Activated CD4-positive, alpha-beta T cell treated with anti-CD3 and anti-CD28 coated beads, Interleukin-2, amount 50 U/mL, for 24 hours (primary cell): ENCODE results near the gene DYSF.

Source experiments
- DNase-seq, 2 donors: peaks; one replicate each; pipeline ENCODE4 v3.0.0-alpha.2; 2020; ENCODE audit warnings: low read depth in 1 of 2, low spot score in 1 of 2

Gene DYSF

DNA sequence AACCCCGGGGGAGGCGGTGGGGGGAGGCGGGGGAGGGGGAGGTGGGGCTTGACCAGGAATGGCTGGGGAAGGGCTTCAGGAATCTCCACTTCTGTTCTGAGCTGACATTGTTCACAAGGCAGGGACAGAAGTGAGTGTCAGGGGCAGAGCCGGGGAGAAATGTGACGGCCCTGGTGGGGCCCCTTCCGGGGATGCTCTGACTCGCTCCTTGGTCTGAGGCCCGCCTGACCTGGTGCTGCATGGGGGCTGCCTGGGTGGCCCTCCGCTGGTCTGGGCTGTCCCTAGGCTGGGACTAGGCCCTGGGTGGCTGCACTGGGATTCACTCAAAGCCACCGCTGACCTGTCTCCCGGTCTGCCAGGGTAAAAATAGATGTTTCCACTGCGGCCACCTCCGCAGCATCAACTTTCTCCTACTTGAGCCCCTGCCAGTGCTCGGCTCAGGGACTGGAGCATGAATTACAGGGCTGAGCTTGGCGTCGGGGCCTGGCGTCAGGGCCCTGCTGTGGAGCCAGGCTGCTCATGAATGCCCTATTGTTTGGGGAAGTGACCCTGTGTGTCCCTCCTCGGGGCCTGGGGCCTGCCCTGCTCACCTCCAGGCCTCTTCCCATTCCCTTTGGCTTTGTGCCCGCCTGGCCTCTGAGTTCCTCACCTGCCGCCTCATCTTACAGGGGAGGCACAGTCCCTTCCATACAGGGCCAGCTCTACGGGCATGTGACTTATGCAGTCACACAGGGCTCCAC is 247.5 kb downstream of the DYSF start:
- DNase-seq = no peak

DNA sequence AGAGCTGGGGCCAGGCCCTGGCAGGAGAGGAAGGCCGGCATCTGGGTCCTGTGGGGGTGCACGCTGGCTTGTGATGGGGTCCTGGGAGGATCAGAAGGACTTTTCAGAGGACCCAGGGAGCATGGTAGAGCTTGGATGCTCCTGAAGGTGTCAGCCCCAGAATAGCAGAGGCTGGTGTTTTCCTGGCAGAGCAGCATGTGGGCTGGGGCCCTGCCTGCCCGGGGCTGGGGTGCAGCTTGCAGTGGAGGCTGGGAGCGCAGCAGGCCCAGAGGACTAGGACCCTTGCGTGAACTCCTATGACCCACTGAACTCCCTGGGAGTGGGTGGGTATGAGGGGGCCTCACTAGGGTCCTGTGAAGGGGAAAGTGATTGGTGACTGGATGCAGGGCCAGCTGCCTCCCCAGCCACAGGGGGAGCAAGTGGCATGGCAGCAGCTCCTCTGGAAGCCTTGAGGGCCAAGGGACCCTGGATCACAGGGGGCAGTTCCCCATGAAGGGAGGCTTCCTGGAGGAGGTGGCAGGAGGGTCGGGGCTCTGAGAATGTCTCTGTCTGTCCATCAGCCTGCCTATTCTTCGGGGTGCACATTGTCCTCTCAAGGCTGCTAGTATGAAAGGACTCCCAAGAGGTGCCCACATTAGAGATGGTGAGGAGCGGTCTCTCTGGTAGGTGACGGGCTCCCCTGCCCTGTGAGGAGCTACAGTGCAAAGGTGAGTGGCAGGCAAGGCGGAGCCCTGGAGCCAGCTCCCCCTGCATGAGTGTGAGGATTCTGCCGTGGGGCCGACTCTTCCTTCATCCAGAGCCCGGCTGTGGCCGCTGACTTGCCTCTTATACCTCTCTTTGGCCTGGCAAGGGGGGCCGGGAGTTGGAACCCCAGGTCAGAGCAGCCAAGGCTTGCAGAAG is 249.0 kb downstream of the DYSF start:
- DNase-seq = no peak

DNA sequence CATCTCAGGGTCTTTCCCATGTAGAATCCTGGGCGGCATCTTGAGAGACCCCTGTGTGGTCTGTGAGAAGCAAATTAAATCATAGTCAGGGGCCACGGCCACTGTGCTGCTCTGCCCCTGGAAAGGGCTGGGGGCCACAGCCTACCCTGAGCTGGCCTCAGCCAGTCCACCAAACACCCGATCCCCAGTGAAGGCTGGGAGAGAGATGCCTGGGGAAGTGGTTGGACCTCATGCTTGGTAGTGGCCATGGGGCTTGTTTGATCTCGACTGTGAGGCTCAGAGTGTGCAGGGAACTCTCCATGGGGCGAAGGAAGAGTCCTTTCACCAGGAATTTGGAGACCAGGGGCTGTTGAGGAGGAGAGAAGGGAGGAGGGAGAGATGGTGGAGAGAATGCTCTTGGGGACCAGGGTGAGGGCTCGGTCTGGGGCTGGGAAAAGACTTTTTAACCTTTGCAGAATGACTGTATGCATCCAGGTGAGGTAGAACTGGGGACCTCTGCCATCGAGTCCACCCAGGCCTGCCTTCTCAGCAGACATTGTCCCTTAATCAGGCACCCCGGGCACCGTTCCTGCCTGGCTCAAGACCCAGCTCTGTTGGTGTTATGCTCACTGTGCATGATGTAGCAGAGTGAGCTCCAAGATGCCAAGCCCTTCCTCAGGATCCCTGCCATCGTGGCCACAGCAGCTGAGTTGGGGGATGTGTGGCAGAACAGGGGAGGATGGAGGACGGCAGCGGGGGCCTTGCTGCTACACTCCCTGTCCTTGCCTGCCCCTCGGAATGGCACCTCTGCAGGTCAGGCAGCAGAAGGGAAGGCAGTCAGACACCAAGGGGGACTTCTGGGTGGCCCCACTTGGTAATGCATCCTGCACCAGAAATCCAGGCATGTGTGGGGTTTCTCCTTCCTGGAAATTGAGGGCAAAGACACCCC is 249.9 kb downstream of the DYSF start:
- no peak for DNase-seq

DNA sequence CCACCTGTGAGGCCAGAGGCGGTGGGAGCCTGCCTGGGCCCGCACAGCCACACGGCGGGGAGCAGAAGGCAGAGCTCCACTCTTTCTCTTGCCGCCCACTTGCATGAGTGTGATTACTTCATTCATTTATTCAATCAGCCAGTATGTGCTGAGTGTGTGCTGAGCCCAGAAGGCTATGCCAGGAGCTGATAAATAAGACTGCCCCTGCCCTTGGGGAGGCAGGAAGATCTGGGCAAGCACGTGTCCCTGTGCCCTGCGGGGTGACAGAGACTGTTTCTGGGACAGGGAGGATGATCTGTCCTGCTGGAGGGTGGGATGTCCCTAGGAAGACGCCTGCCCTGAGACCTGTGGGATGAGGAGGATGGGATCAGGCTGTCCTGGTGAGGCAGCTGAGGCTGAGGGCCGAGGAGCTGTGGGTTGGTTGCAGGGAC is 250.8 kb downstream of the DYSF start:
- no peak for DNase-seq

DNA sequence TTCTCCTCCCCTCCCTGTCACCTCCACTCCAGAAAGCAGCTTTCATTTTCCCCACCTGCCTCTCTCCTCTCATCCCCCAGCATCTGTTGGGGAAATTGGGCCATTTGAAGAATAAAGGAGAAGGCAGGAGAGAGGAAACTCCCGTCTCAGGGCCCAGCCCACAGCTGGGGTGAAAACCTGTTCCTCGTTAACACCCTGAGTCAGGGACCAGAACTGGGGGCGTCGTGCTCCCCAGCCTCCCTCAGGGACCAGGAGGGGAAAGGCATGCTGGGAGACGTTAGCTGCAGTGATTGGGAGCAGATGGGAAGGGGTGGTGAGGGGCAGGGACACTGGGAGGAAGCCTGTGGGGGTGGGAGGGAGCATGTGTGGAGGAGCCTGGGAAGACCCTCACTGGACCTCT is 251.3 kb downstream of the DYSF start:
- DNase-seq = no peak

DNA sequence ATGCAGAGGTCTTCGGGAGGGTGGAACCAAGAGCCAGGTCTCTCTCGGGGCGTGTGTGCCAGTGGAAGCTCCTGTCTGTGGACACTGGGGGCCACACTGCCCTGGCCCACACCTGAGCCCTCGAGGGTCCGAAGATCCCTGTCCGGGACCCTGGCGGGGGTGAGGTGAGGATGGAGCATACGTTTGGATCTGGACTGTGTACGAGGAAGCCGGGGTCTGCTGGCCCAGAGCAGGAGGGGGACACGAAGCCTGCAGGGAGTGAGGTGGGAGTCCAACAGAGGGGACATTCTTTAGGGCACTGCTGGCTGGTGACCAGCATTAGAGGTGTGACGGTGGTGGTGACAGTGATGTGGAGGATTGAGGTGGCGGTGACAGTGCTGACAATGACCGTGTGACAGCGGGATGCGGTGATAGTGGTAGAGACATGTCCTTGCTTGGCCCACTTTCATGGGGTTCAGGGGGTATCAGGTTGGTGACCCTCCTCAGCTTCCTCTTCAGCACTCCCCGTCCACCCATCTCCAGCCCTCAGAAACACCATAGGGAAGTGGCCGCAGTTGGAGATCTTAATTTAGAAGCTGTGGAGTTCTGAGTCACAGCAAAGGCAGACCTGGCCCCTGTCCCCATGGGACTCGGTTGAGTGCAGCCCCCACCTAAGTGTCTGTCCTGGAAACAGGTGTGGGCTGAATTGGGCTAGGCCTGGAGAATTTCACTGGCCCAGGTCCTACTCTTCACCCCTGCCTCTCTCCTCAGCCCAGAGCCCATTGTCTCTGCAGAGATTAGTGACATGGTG is 252.0 kb downstream of the DYSF start:
- DNase-seq = no peak

DNA sequence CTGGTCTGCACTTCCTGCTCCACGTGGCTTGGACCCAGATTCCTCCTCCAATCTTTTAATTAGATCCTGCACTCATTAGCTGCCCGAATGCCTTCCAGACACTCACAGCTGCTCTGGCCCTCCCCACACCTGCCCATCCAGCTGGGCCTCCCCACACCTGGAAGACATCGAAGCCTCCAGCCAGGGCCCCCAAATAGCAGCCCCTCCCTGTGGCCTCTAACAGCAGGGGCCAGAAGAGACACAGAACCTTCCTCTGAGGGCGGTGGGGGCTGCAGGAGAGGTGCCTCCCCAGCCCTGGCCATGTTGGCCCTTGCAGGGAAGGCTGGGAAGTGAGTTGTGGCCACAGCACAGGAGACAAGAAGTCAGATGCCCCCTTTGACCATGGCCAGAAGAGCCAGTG is 252.8 kb downstream of the DYSF start:
- DNase-seq = no peak

DNA sequence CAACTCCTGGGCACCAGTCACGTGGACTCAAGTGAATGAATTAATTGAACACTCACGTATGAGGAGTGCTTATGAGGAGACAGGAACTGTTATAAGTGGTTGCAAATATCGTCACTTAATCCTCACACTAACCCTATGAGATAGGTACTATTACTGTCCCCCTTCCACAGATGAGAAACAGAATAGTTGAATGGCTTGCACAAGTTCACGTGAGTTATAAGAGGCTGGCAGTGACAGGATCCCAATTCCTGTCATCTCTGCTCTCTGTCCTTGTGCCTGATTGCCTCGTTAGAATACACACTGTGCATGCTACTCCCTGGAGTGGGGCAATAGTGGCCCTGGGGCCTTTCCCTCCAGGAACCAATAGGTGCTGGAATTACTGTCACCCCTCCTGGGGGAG is 253.5 kb downstream of the DYSF start:
- no peak for DNase-seq

DNA sequence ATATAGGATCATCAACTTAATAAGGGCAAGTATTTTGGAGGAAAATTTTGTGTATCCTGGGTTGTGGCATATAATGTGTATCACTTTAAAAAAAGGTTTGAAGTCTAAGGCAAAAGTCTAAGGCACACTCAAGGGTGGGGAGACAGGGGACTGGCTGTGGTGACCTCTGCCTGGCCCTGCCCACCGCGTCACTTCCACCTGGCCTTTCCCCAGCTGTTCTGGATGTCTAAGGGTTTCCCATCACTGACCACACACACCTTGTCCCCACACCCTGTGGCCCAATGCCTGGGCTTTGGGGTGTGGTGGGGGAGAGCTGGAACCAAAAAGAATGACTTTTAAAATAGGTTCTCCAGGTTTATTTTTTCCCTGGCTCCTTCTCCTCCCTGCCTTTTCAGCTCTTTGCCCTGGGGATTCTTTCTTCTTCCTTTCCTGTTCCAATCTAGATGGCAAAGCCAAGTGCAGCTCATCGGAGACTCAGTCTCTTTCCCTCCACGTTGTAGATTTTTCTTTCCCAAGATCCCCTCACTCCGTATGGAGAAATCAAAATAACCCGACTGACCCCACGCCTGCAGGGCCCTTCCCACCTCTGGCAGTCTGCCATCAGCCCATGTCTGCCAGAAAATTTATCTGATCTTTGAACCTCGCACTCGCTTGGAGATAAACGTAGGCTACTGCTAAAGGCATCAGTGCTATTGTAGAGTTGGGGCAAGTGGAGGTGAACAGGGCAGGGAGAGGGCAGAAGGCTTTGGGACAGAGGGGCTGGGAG is 257.2 kb downstream of the DYSF start:
- no peak for DNase-seq

DNA sequence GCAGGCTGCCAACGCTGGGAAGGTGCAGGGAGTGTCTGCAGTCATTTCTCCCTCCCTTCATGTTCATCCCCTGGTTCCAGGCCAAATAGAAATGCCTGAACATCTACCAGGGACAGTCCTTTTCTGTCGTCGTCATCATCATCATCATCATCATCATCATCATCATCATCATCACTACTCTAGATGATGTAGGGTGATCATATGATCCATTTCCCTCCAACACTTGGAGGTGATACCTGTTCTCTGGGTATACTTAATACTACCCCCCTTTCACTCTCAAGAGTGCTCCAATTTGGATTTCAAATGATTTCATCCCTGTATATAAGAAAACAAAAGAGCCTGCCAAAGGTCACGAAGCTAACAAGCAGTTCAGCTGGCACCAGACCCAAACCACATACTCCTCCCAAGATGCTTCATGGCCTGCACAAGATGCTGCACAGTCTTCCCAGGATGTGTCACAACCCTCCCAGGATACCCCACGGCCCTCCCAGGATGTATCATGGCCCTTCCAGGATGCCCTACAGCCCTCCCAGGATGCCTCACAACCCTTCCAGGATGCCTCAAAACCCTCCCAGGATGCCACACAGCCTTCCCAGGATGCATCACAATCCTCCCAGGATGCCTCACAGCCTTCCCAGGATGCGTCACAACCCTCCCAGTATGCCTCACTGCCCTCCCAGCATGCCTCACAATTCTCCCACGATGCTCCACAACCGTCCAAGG is 257.9 kb downstream of the DYSF start:
- DNase-seq = no peak

DNA sequence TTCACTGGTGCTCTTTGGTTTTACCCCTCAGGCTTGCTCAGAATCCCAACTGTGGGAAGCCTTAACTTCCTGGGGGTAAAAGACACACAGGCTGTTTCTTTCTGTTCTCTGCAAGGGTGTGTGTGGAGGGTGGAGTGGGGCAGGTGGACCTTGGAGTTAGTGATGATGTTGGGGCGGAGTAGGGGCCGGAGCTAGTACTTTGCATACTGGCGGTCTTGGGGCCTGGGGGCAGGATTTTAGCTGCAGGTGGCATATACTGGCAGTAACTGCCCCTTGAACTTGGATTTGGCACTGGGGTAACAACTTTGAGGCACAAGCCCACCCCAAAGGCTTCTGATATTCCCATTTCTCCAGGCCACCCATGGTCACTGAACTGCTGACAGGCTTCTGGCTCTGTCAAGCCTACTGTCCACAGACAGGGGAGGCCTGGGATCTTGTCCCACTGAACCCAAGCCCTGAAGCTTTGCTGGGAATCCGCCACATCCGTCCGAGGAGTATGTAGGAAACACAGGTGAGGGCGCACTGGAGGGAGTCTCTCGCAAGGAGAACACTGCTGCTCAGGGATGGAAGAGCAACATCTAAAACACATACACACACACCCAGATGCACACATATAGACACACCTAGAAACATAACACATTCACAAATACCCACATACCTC is 258.9 kb downstream of the DYSF start:
- DNase-seq = no peak

DNA sequence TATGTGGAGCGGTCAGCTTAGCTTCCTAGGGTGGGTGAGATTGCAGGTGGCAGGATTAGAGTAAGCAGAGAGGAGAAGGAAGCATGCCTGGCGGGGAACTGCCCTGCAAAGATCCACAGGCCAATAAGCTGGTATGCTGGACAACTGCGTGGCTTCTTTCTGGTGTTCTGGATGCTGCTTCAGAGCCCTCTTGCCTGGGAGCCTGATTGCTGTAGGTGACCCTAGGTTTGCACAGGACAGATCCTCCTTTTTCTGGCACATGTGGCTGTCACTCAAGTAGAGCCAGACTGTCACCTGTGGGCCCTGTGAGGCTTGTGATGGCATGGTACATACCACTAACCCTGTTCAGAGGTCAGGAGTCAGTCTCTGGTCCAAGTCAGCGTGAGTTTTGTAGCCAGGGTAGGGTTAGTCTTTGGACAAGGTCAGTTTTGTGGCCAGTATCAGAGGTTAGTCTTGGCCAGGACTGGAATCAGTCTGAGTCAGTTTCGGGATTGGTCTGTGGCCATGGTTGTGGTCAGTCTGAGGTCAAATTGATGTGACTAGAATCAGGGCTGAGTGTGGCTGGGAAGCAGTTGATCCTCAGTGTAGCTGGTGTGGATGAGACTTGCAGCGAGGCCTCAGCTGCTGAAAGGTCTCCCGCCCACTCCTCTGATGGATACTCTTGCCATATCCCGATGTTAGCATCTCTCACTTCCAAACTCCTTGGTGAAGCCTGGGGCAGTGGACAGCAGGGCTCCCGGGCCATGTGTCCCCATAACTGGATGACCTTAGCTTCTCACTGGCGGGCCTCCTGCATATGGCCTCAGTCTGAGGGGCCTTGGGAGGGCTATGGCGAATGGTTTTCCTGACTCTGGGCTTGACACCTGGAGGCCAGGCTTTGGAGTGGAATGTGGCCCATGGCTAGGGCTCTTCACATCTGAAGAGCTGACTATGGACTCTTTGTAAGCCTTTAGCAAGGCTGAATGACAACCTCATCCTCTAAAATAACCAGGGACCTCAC is 260.5 kb downstream of the DYSF start:
- no peak for DNase-seq

DNA sequence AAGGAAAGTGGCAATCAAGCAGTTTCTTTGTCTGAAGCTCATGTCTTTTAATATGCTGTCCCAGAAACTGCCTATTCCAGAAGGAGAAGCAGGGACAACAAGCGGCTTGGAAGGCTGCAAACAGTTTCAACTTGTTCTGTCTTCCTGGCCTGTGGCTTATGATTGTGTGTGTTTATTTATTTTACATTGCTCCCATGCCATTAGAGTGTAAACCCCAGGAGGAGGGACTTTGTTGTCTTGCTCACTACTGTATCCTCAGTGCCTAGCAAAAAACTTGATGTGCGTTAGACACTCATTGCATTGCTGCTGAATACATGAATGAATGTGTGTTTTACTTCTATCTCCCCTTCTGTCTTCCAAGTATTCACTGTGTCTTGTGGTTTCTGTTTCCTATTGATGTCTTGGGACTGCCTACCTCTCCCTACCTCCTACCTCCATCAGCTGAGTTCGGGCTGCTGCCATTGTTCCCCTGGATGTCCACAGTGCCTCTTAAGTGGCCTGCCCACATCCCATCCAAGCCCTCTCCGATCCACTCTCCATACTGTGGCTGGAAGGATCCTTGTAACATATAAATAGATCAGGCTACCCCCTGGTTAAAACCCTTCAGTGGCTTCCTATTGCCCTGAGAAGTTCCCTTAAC is 261.4 kb downstream of the DYSF start:
- DNase-seq = no peak

DNA sequence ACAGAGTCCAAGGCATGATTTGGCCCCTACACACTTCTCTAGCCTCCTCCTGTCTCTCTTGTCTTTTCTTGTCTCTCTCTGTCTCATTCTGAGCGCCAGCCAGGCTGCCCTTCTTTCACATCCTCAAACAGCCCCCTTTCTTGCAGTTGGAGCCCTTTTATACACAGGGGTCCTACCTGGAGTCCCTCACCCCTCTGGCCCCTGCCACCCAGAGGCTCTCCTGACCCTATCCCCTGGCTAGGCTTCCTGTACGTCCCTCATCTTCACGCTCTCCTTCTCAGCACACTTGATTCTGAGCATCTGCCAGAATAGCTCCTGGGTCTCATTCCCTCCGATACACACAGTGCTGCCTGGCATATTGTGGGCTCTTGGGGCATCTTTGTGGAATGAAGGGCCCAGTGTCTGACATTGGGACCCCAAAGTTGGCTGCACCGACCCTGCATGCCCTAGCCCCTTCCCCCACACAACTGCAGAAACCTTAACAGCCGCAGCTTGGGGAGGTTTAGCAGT is 261.9 kb downstream of the DYSF start:
- DNase-seq = no peak

DNA sequence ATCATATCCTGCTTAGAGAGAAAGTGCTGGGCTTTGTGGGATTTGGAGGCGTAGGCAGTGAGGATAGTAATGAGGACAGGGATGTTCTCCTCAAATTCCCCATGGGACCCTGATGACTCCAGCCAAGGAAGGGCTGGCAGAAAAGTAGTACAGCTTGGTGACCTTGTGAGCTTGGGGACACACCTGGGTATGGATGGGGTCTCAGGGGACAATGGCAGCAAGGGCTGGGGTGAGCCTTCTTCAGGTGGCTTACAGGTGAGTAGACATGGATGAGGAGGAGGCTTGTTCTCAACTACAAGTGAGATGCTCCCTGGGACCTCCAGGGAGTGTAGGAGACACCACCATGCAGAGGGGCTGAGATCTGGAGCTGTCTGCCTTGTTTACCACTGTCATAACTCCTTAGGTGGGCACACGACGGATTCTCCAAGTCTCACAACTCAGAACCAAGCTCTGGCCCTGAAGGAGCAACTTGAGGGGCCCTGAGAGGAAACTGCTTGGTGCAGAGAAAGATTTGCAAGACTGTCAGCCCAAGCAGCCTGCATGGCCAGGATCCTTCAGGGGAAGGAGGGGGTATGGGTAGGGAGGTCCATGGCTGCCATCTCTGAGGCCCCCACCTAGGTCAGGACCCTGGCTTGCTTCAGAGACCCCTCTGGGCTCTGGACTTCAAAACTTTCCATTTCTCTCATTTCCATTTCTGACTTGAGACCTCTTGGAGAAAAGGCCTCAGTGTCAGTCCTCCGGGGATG is 262.8 kb downstream of the DYSF start:
- DNase-seq = no peak
